Testis (tissue), 3 donors: ENCODE results near the gene BEAN1. TPM values are rescaled to one million over a fixed set of nuclear protein-coding genes. Genes with fewer than 3 reads are reported as not detected.

Experiments
- DNase-seq: peaks from one replicate; pipeline ENCODE4 v3.0.0-alpha.2; 2019
- H3K27ac ChIP-seq, 2 donors: fragments of 200-600 bp; sonication (generic); one replicate each; pipeline ENCODE4 v1.5.1; 2019
- H3K27me3 ChIP-seq: fragments of 200-600 bp; sonication (generic); one replicate; pipeline ENCODE4 v1.5.1; 2019
- H3K36me3 ChIP-seq: fragments of 200-600 bp; sonication (generic); one replicate; pipeline ENCODE4 v1.5.1; 2017; ENCODE audit warnings: low read depth; ENCODE audit errors: missing control alignments
- H3K4me1 ChIP-seq: fragments of 200-600 bp; sonication (generic); one replicate; pipeline ENCODE4 v1.5.1; 2019
- H3K4me3 ChIP-seq, 2 donors: fragments of 200-600 bp; sonication (generic); one replicate each; pipeline ENCODE4 v1.5.1; 2017 to 2019
- H3K9me3 ChIP-seq: fragments of 200-600 bp; sonication (generic); one replicate; pipeline ENCODE4 v1.5.1; 2017
- CTCF ChIP-seq, 3 experiments: fragments of 450-650 bp in 2 of 3; fragments of 200-600 bp in 1 of 3; sonication (generic) in 1 of 3; IDR thresholded peaks; one replicate each; pipeline ENCODE4 v1.5.1; 2016 to 2019; ENCODE audit warnings: antibody characterized with exemption in 3 of 3, mild to moderate bottlenecking in 2 of 3, moderate library complexity in 1 of 3
- POLR2A ChIP-seq: fragments of 450-650 bp; IDR thresholded peaks from one replicate; pipeline ENCODE4 v1.6.1; 2017; ENCODE audit warnings: antibody characterized with exemption, mild to moderate bottlenecking, moderate library complexity
- WGBS, 2 donors: methylation state at CpG; one replicate each; pipeline ENCODE4 v1.1.5; 2018; 5-methylcytosine and 5-hydroxymethylcytosine counted together
- intact Hi-C: fragments of 100-400 bp; cut with DNase I; formaldehyde crosslinking; loops from one replicate; pipeline ENCODE4 v1.15.1; 2023; ENCODE audit warnings: low total_unique reads
- polyA plus RNA-seq: library from polyadenylated mRNA; stranded (reverse); fragments of 350-450 nt; fragmentation: Illumina TruSeq; extraction: RNeasy Lipid Tissue Mini Kit (QIAGEN cat#74804); gene quantifications from one replicate; pipeline ENCODE4 v1.2.3, GENCODE V29; 2014; ENCODE audit warnings: low read depth, low replicate concordance; ENCODE audit not compliant: insufficient read depth
- total RNA-seq, 2 donors: library from RNA; depleted of rRNA; stranded (reverse); fragments of >200 nt; gene quantifications; one replicate each; pipeline ENCODE4 v1.2.3, GENCODE V29; 2016

BEAN1 gene
- total and polyA plus RNA-seq, 3 donors from 2014 or later: 4.2 to 18.0 (median 6.1) TPM

- Histone ChIP-seq H3K36me3 (no peaks in the 10 kb centered on the region), H3K27ac (peak overlapping the region; percentile 2 to 89), H3K9me3 (no peaks in the 10 kb centered on the region), H3K4me1 (peaks cover 30% of the 10 kb centered on the region), H3K27me3 (no peaks in the 10 kb centered on the region), H3K4me3 (no peak overlapping the region)
- no peak for TF ChIP-seq POLR2A
- DNase-seq: no peak
- intact Hi-C loops: no loop called here
- WGBS, 2 donors: 45 to 47% methylated on average over 5 to 8 of the region's 8 CpGs
Measured at GRCh38 chr16:66516509-66516807, 89.4 kb downstream of the BEAN1 start.

GRCh38 chr16:66516808-66517585 lies 89.9 kb downstream of the BEAN1 start:
- Histone ChIP-seq H3K9me3 (no peaks in the 10 kb centered on the region), H3K27me3 (no peaks in the 10 kb centered on the region), H3K27ac (peak overlapping the region; percentile 78 to 89), H3K4me1 (peaks cover 30% of the 10 kb centered on the region), H3K4me3 (no peak overlapping the region), H3K36me3 (no peaks in the 10 kb centered on the region)
- 26 to 39% methylated on average over 8 to 15 of the region's 15 CpGs for WGBS, 2 donors
- TF ChIP-seq CTCF (IDR thresholded peaks at IDR 0.05) (no peak), POLR2A (no peak)
- peak; percentile 95 for DNase-seq
- intact Hi-C loops: no loop called here

GRCh38 chr16:66517586-66518263 lies 90.6 kb downstream of the BEAN1 start:
- H3K4me1 ChIP-seq: peaks cover 35% of the 10 kb centered on the region
- intact Hi-C loops: no loop called here
- no peaks in the 10 kb centered on the region for H3K27me3 ChIP-seq
- H3K36me3 ChIP-seq: no peaks in the 10 kb centered on the region
- DNase-seq: no peak
- no peaks in the 10 kb centered on the region for H3K9me3 ChIP-seq
- TF ChIP-seq POLR2A: no peak
- no peak for TF ChIP-seq CTCF (IDR thresholded peaks at IDR 0.05)
- 72 to 75% methylated on average over 8 of the region's 8 CpGs for WGBS, 2 donors
- H3K4me3 ChIP-seq: no peak overlapping the region
- H3K27ac ChIP-seq: peak overlapping the region; percentile 78 to 89

- peak overlapping the region in 1 of 2 donors; percentile 3 for H3K27ac ChIP-seq
- no peak overlapping the region for H3K4me3 ChIP-seq
- no peaks in the 10 kb centered on the region for H3K36me3 ChIP-seq
- DNase-seq: no peak
- H3K4me1 ChIP-seq: peaks cover 49% of the 10 kb centered on the region
- intact Hi-C loops: no loop called here
- 90 to 91% methylated on average over 9 to 11 of the region's 11 CpGs for WGBS, 2 donors
- H3K27me3 ChIP-seq: no peaks in the 10 kb centered on the region
- no peaks in the 10 kb centered on the region for H3K9me3 ChIP-seq
- TF ChIP-seq CTCF (IDR thresholded peaks at IDR 0.05) (no peak), POLR2A (no peak)
Measured at GRCh38 chr16:66519482-66520373, 92.6 kb downstream of the BEAN1 start.
